ENCODE results near the gene CCDC33.

GRCh38 chr15:74295800-74296199, 59.7 kb downstream of the CCDC33 start:
- TF ChIP-seq CTCF (IDR thresholded peaks at IDR 0.05) = no peak
- TF ChIP-seq POLR2AphosphoS5 (IDR thresholded peaks at IDR 0.05; ENCODE audit: low read depth, low read length) = no peak

All from Panc1 (cell line).